ENCODE results near the gene VSTM5.
"Not testable (repeated sequence)": the region's sequence is repeated elsewhere in the genome, so short reads cannot be mapped to it uniquely, and the experiment has no call there.

VSTM5 gene

GRCh38 chr11:93850594-93851018 is at the start of gene VSTM5:
Gene VSTM5 (minus strand): TSS chr11:93850618. CDS start chr11:93850502, 116 bp downstream.
- no peak for DNase-seq (ENCODE audit: low read depth in 2 of 2)

- DNase-seq (ENCODE audit: low read depth in 2 of 2) = no peak
These were observed 44.9 kb upstream of the VSTM5 start for GRCh38 chr11:93895106-93895862.

- no peak for DNase-seq (ENCODE audit: low read depth in 2 of 2)
These were observed 40.1 kb upstream of the VSTM5 start for GRCh38 chr11:93890391-93891051.

- no peak for DNase-seq (ENCODE audit: low read depth in 2 of 2)
These were observed 36.7 kb upstream of the VSTM5 start for GRCh38 chr11:93887111-93887510.

GRCh38 chr11:93879114-93879513 is 28.7 kb upstream of the VSTM5 start:
- DNase-seq (ENCODE audit: low read depth in 2 of 2) = not testable (repeated sequence)

GRCh38 chr11:93875637-93876036 is 25.2 kb upstream of the VSTM5 start:
- no peak for DNase-seq (ENCODE audit: low read depth in 2 of 2)

GRCh38 chr11:93871526-93871925 is 21.1 kb upstream of the VSTM5 start:
- no peak for DNase-seq (ENCODE audit: low read depth in 2 of 2)

- no peak for DNase-seq (ENCODE audit: low read depth in 2 of 2)
These were observed 20.2 kb upstream of the VSTM5 start for GRCh38 chr11:93870616-93871015.

- DNase-seq (ENCODE audit: low read depth in 2 of 2) = no peak
These were observed 19.4 kb upstream of the VSTM5 start for GRCh38 chr11:93869830-93870229.

- DNase-seq (ENCODE audit: low read depth in 2 of 2) = not testable (repeated sequence)
These were observed 18.0 kb upstream of the VSTM5 start for GRCh38 chr11:93868404-93868803.

GRCh38 chr11:93861808-93862207 is 11.4 kb upstream of the VSTM5 start:
- DNase-seq (ENCODE audit: low read depth in 2 of 2) = no peak

- no peak for DNase-seq (ENCODE audit: low read depth in 2 of 2)
These were observed 7.8 kb upstream of the VSTM5 start for GRCh38 chr11:93858121-93858775.

- DNase-seq (ENCODE audit: low read depth in 2 of 2) = no peak
These were observed 7.1 kb upstream of the VSTM5 start for GRCh38 chr11:93857413-93858120.

- DNase-seq (ENCODE audit: low read depth in 2 of 2) = no peak
These were observed 1.8 kb upstream of the VSTM5 start for GRCh38 chr11:93852242-93852641.

GRCh38 chr11:93849751-93850593 is 446 bp downstream of the VSTM5 start:
- no peak for DNase-seq (ENCODE audit: low read depth in 2 of 2)

- no peak for DNase-seq (ENCODE audit: low read depth in 2 of 2)
These were observed 1.2 kb downstream of the VSTM5 start for GRCh38 chr11:93849201-93849600.

GRCh38 chr11:93846411-93846810 is 4.0 kb downstream of the VSTM5 start:
- DNase-seq (ENCODE audit: low read depth in 2 of 2) = no peak

- no peak for DNase-seq (ENCODE audit: low read depth in 2 of 2)
These were observed 5.0 kb downstream of the VSTM5 start for GRCh38 chr11:93845181-93846092.

GRCh38 chr11:93844568-93844967 is 5.8 kb downstream of the VSTM5 start:
- no peak for DNase-seq (ENCODE audit: low read depth in 2 of 2)

GRCh38 chr11:93843906-93844305 is 6.5 kb downstream of the VSTM5 start:
- no peak for DNase-seq (ENCODE audit: low read depth in 2 of 2)

Data from stimulated activated CD8-positive, alpha-beta memory T cell treated with anti-CD3 and anti-CD28 coated beads, Interleukin-2, amount 100 ng/mL, for 48 hours (primary cell).